Measurements from ENCODE around the gene HSBP1L1.

Gene HSBP1L1

GRCh38 chr18:79943608-79944125 lies 20.8 kb upstream of the HSBP1L1 start:
- DNase-seq: no peak

GRCh38 chr18:79944126-79944731 lies 20.2 kb upstream of the HSBP1L1 start:
- no peak for DNase-seq

- DNase-seq: no peak
Observed at GRCh38 chr18:79944746-79945117, 19.7 kb upstream of the HSBP1L1 start.

- DNase-seq: no peak
Observed at GRCh38 chr18:79945118-79946042, 19.1 kb upstream of the HSBP1L1 start.

DNA sequence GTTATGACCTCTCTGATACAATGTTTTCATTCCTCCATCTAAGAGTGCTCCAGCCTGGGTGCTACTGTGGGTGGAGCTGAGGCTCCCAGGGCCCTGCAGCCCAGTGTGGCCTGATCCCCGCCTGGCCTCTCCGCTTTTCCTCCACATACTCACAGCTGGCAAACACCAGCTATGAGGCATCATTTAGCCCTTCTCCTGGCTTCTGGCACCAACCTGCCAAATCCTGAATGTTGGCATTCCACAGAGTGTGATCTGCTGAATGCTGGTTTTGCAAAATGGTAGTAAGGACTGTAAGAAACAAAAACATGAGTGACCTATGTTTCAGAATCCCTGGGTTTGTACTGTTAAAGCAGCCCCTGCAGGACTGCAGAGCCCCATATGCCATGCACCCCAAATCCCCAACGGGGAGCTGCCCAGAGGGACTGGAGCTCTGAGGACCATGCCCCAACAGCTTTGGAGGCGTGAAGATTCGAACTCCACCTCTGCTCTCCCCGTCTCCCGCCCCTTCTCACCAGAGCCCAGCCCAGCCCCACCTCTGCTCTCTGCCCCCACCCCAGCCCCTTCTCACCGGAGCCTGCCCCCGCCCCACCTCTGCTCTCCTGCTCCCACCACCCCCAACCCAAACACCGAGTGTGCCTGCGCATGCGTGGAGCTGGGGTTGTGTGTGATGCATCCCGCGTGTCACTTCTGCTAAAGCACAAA lies 17.2 kb upstream of the HSBP1L1 start:
- DNase-seq: no peak

DNA sequence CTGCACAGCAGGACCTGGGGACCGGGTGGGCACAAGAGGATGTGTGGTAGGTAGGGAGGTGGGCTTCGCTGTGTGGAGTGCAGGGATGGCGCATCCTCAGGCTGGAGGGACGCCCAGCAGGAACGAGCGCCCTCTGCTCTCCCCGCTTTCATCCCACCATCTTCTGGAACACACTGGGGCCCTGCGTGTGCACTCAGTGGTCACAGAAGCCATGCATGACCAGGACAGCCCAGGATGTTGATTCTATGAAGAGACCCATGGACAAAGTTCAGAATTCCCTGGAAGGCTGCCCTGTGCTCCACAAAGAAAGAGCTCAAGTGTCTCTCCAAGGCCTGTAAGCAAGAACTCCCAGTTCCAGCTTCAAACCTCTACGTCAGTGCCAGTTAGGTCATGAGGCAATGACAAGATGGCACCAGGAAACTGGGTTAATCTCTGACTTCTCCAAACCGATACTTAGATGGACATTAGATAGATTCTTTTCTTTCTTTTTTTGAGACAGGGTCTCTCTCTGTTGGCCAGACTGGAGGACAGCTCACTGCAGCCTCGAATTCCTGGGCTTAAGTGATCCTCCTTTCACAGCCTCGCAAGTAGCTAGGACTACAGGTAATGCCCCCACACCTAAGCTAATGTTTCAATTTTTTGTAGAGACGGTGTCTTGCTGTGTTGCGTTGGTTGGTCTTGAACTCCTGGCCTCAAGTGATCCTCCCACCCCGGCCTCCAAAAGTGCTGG lies 16.4 kb upstream of the HSBP1L1 start:
- DNase-seq: no peak

- no peak for DNase-seq
Observed at GRCh38 chr18:79948719-79949411, 15.6 kb upstream of the HSBP1L1 start.

- no peak for DNase-seq
Observed at GRCh38 chr18:79949697-79950487, 14.6 kb upstream of the HSBP1L1 start.

DNA sequence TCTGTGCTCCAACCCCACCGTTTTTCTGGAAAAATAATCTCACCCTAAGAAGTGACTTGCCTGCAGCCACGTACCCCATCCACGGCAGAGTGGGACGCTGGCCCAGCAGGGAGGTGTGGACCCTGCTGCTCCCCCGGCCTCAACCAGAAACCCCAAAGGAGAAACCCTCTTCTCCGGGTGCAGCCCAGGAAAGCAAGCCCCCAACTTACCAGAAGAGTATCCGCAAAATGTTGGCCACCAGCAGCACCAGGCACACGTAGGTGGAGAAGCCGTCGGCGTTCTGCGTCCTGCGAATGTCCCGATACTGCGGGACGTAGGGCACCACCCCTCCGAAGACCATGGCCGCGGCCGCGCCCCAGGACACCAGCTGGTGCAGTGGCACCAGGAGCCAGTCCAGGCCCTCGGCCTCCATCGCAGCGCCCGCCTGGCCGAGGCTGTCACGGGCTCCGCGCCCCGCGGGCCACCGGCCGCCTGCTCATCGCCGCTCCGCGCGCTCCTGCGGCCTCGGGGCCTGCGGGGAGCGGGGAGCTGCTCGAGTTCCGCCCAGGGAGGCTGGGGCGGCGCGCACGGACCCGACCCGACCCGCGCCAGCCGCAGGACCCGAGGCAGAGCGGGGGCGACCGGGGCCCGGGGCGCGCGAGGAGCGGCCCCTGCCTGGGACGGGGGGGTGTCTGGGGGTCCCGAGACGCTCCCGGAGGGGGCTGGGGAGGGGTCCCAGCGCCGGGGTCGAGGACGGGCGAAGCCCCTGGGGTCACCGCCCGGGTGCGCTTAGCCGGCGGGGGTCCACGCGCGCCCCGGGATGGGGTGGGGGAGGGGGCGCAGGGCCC lies 13.7 kb upstream of the HSBP1L1 start:
- peak; percentile 61 for DNase-seq

DNA sequence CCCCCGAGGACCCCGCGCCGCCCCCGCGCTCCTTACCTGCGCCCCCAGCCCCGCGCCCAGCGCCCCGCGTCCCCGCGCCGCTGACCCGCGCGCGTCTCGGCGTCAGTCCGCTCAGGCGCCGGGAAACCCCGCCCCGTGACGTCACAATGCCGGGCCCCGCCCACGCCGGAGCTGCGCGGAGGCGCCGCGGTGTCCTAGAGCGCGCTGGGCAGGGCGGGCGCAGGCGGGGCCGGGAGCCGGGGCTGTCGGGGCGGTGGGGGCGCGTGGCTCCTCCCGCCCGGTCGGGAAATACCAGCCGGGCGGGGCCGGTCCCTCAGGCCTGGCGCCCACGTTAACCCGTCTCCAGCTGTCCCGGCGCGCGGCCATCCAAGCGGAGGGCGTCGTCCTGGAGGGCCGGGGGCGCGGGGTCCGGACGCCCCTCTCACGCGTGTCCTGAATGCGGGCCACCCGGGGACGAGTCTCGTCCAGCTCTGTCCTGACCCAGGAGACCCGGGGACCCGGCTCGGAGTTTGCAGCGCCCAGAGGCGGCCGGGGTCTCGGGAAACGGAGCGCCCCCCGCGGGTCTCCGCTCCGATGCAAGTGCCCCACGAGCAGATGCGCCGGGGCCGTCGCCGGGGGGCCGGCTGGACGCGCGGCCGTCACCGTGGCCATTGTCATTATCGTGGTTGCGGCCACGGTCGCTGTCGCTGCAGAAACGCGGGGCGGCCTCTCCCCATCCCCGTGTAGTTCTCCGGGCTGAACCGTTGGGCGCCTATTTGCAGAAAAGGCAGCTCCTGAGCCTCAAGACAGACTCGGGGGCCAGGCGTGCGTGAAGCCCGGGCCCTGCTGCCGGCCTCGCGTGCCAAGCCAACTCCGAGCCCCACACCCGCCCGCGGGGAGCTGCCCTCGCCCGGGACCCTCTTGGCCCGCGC lies 12.6 kb upstream of the HSBP1L1 start, which contains the start of gene SLC66A2:
Gene SLC66A2, minus strand, starts transcription at position 109 of the 911 bp plus-strand sequence. CDS start 727 bp downstream, outside the sequence.
- peak; percentile 83 for DNase-seq

DNA sequence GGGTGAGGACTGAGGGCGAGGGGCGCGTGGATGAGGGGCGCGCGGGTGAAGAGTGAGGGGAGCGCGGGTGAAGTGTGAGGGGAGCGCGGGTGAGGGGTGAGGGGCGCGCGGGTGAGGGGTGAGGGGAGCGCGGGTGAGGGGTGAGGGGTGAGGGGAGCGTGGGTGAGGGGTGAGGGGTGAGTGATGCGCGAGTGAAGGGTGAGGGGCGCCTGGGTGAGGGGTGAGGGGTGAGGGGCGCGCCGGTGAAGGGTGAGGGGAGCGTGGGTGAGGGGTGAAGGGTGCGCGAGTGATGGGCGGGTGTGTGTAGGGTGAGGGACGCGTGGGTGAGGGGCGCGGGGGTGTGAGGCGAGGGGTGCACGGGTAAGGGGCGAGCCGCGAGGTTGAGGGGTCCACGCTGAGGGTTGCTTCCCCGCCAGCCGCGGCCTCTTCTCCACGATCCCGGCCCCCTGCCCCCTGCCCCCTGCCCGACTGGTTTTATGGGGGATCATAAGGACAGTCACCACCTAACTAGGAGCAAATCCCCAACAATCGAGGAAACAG lies 11.9 kb upstream of the HSBP1L1 start:
- no peak for DNase-seq

DNA sequence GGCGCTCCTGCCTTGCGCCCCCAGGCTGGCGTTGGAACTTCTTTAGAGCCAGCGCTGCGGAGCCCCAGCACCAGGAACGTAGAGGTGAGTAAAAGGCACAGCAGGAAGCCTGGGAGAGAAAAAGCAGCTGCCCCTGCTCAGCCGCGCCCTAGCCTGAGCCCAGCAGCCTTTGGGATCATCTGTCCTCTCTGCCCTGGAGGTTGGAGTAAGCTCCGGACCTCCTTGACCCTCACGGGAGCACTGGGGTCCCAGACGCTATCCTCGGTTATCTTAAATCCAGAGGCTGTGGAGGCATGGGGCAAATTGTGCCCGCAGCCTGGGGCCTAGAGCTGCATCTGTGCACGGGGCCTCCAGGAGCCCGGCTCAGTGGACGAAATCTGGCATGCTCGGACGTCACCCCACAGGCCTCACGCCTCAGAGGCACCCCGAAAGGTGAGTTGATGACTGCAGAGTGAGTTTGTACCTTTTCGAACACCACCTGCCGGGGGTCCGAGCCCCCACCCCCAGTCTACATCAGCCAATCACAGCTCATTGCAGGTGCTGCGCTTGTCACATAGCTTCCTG lies 11.4 kb upstream of the HSBP1L1 start:
- no peak for DNase-seq

DNA sequence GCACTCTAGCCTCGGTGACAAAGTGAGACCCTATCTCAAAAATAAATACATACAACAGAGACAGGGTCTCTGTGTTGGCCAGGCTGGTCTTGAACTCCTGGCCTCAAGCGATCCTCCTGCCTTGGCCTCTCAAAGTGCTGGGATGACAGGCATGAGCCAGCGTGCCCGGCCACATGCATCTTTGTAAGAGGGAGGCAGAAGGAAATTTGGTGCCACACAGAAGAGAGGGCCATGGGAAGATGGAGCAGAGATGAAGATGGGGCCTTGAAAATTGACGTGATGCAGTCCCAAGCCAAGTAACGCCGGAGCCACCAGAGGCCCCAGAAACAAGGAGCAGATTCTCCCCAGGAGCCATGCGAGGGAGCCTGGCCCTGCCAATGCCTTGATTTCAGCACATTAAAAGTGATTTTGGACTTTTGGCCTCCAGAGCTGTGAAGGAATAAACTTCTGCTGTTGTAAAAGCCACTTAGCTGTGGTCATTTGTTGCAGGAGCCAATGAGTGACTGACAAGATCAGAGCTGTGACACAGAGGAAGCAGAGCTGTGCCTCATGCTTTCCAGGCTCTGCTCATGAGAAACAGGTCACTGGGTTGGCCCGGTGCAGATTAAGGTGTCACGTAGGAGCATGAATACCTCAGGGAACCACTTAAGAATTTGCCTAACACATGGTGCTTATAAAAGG lies 10.3 kb upstream of the HSBP1L1 start:
- DNase-seq: no peak

DNA sequence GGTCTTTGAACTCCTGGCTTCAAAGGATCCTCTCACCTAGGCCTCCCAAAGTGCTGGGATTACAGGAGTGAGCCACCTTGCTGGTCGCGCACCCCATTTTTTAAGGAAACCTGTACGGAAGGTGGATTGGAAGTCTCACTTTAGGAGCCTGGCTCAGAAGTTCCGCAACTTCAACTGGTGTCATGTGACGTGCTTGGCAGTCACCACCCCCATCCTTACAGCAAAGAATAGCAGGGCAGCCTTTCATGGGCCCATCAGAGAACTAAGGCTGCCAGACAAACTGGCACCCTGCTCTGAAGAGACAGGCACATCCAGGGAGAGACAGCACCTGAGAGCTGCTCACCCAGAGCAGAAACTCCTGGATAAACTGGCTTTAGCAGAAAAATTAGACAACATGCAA lies 9.7 kb upstream of the HSBP1L1 start:
- no peak for DNase-seq

GRCh38 chr18:79955302-79956075 lies 9.0 kb upstream of the HSBP1L1 start:
- no peak for DNase-seq

- DNase-seq: no peak
Observed at GRCh38 chr18:79956276-79956675, 8.2 kb upstream of the HSBP1L1 start.

- DNase-seq: no peak
Observed at GRCh38 chr18:79958981-79959380, 5.5 kb upstream of the HSBP1L1 start.
